ENCODE data around the gene EEFSEC.

DNA sequence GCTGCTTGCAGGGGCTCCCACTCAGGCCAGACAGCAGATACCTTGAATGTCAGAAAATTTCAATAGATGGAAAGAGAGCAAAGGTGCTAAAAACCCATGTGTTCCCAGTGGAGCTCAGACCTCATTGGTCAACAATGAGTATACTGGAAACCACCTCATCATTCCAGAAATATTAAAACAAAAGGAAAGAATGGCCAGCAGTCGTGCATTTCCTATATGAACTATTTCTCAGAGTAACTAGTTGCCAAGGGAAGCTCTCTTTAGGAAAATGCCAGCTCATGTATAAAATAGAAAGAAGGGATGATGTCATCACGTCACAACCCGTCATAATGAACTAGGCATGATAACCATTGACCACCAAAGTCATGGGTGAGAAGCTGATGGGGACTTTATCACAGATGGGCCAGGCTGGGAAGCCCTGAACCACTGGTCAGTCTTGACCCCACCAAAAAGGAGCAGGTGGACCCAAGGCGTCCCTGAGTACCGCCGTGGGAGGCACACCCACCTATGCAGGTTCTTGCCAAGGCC, 295.9 kb downstream of the EEFSEC start:
- TF ChIP-seq CTCF (IDR thresholded peaks at IDR 0.05) (no peak), POLR2A (IDR thresholded peaks at IDR 0.05) (no peak)

Data from breast epithelium (tissue), 3 donors.